ENCODE measurements around the gene TNNT2.

GRCh38 chr1:201325678-201326060 lies 51.8 kb downstream of the TNNT2 start:
- TF ChIP-seq, protein P1, sequence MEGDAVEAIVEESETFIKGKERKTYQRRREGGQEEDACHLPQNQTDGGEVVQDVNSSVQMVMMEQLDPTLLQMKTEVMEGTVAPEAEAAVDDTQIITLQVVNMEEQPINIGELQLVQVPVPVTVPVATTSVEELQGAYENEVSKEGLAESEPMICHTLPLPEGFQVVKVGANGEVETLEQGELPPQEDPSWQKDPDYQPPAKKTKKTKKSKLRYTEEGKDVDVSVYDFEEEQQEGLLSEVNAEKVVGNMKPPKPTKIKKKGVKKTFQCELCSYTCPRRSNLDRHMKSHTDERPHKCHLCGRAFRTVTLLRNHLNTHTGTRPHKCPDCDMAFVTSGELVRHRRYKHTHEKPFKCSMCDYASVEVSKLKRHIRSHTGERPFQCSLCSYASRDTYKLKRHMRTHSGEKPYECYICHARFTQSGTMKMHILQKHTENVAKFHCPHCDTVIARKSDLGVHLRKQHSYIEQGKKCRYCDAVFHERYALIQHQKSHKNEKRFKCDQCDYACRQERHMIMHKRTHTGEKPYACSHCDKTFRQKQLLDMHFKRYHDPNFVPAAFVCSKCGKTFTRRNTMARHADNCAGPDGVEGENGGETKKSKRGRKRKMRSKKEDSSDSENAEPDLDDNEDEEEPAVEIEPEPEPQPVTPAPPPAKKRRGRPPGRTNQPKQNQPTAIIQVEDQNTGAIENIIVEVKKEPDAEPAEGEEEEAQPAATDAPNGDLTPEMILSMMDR (IDR thresholded peaks at IDR 0.05) = peak in 1 of 6 experiments; percentile 15
- no peak for TF ChIP-seq POLR2A (IDR thresholded peaks at IDR 0.05)

All from esophagus squamous epithelium (tissue), 4 donors.